NAMALWA (cell line): ENCODE results near the gene EMP3.
A peak's percentile ranks its signal among the peaks of the same experiment; 100 is the strongest.

Source experiments
- DNase-seq: peaks from one replicate; pipeline ENCODE4 v3.0.0-alpha.2; 2015; ENCODE audit warnings: low spot score

EMP3 gene

GRCh38 chr19:48318286-48318987 lies 6.9 kb upstream of the EMP3 start:
- DNase-seq, result no peak

- DNase-seq, result peak; percentile 72
Measured at GRCh38 chr19:48319647-48320541, 5.5 kb upstream of the EMP3 start.

- DNase-seq, result peak; percentile 97
Measured at GRCh38 chr19:48321372-48321621, 4.1 kb upstream of the EMP3 start.

- DNase-seq, result peak; percentile 97
Measured at GRCh38 chr19:48321622-48322591, 3.4 kb upstream of the EMP3 start.

- DNase-seq, result peak; percentile 63
Measured at GRCh38 chr19:48329167-48329891, 4.0 kb downstream of the EMP3 start.

GRCh38 chr19:48330012-48330681 lies 4.8 kb downstream of the EMP3 start:
- DNase-seq, result peak; percentile 97

- DNase-seq, result no peak
Measured at GRCh38 chr19:48332351-48332661, 7.0 kb downstream of the EMP3 start.

- peak; percentile 99 for DNase-seq
Measured at GRCh38 chr19:48332662-48333466, 7.5 kb downstream of the EMP3 start.

GRCh38 chr19:48333467-48334384 lies 8.4 kb downstream of the EMP3 start:
- peak; percentile 98 for DNase-seq

GRCh38 chr19:48338253-48338755 lies 13.0 kb downstream of the EMP3 start:
- no peak for DNase-seq

- DNase-seq, result no peak
Measured at GRCh38 chr19:48338802-48339503, 13.6 kb downstream of the EMP3 start.

GRCh38 chr19:48340995-48341394 lies 15.6 kb downstream of the EMP3 start:
- DNase-seq, result no peak

GRCh38 chr19:48341515-48342413 lies 16.4 kb downstream of the EMP3 start:
- no peak for DNase-seq

GRCh38 chr19:48342414-48342738 lies 17.0 kb downstream of the EMP3 start:
- DNase-seq, result no peak

GRCh38 chr19:48342841-48343540 lies 17.6 kb downstream of the EMP3 start:
- no peak for DNase-seq

GRCh38 chr19:48344892-48345291 lies 19.5 kb downstream of the EMP3 start:
- DNase-seq, result no peak

GRCh38 chr19:48346191-48346590 lies 20.8 kb downstream of the EMP3 start:
- no peak for DNase-seq
